Natural killer cell treated with Interleukin-12 subunit alpha and Interleukin-12 subunit beta and Interleukin-15 and Interleukin-18, amount 100 ng/mL, for 72 hours (primary cell): ENCODE data around the gene SSU72. TPM values are rescaled to one million over a fixed set of nuclear protein-coding genes. Genes with fewer than 3 reads are reported as not detected.

Experiments used
- ATAC-seq, 2 donors: fragments of 150-1000 bp; cut with Tn5 transposase in 1 of 2; sonication (Bioruptor Pico), chemical (Tn5 transposase) in 1 of 2; 2 replicates each; pipeline ENCODE4 v1.10.0; 2021
- DNase-seq: peaks from one replicate; pipeline ENCODE4 v3.0.0; 2022; ENCODE audit warnings: low spot score
- H3K27ac Mint-ChIP-seq, 2 donors: 1 replicate in 1 of 2; 2 replicates in 1 of 2; pipeline ENCODE4 v1.8.0; 2022; ENCODE audit warnings: mixed read lengths in 2 of 2, mild to moderate bottlenecking in 1 of 2, moderate library complexity in 1 of 2
- H3K27me3 Mint-ChIP-seq, 2 donors: 1 replicate in 1 of 2; 2 replicates in 1 of 2; pipeline ENCODE4 v1.8.0; 2022; ENCODE audit warnings: mixed read lengths in 2 of 2
- H3K36me3 Mint-ChIP-seq: one replicate; pipeline ENCODE4 v1.8.0; 2022; ENCODE audit warnings: mixed read lengths
- H3K4me1 Mint-ChIP-seq, 2 donors: 1 replicate in 1 of 2; 2 replicates in 1 of 2; pipeline ENCODE4 v1.8.0; 2022; ENCODE audit warnings: low read depth in 2 of 2, mixed read lengths in 2 of 2, mild to moderate bottlenecking in 1 of 2
- H3K4me3 Mint-ChIP-seq: one replicate; pipeline ENCODE4 v1.8.0; 2022; ENCODE audit warnings: mixed read lengths
- H3K9me3 Mint-ChIP-seq: 2 replicates; pipeline ENCODE4 v1.8.0; 2022; ENCODE audit warnings: mixed read lengths
- total RNA-seq, 2 donors: library from RNA; stranded (reverse); gene quantifications; one replicate each; pipeline ENCODE4 v1.2.3, GENCODE V29; 2022

The SSU72 gene
- total RNA-seq, 2 donors from 2014 or later: 97.6 to 146 TPM

GRCh38 chr1:1553821-1554494 lies 20.7 kb downstream of the SSU72 start:
- Mint-ChIP-seq H3K27ac (peak overlapping the region in 1 of 2 donors; percentile 21), H3K4me1 (peaks cover 6 to 17% of the 10 kb centered on the region in 2 donors), H3K9me3 (no peaks in the 10 kb centered on the region), H3K36me3 (no peaks in the 10 kb centered on the region), H3K4me3 (no peak overlapping the region), H3K27me3 (no peaks in the 10 kb centered on the region)
- no peak for DNase-seq
- no peak for ATAC-seq

GRCh38 chr1:1552263-1552639 lies 22.4 kb downstream of the SSU72 start:
- H3K27me3 Mint-ChIP-seq: no peaks in the 10 kb centered on the region

GRCh38 chr1:1551524-1552262 lies 23.0 kb downstream of the SSU72 start:
- H3K9me3 Mint-ChIP-seq: no peaks in the 10 kb centered on the region
- ATAC-seq: no peak
- no peaks in the 10 kb centered on the region for H3K36me3 Mint-ChIP-seq
- no peaks in the 10 kb centered on the region for H3K27me3 Mint-ChIP-seq
- peaks cover 6 to 13% of the 10 kb centered on the region in 2 donors for H3K4me1 Mint-ChIP-seq
- no peak for DNase-seq
- H3K4me3 Mint-ChIP-seq: no peak overlapping the region
- no peak overlapping the region for H3K27ac Mint-ChIP-seq

More at GRCh38 chr1:1552263-1552639, 22.4 kb downstream of the SSU72 start:
- Mint-ChIP-seq H3K9me3 (no peaks in the 10 kb centered on the region), H3K36me3 (no peaks in the 10 kb centered on the region), H3K4me3 (no peak overlapping the region), H3K4me1 (peaks cover 6 to 13% of the 10 kb centered on the region in 2 donors), H3K27ac (no peak overlapping the region)
- ATAC-seq (no peak), DNase-seq (no peak)

GRCh38 chr1:1550591-1551432 lies 23.9 kb downstream of the SSU72 start:
- Mint-ChIP-seq H3K4me3 (no peak overlapping the region), H3K27ac (no peak overlapping the region), H3K36me3 (no peaks in the 10 kb centered on the region), H3K27me3 (no peaks in the 10 kb centered on the region), H3K4me1 (peaks cover 6 to 13% of the 10 kb centered on the region in 2 donors), H3K9me3 (no peaks in the 10 kb centered on the region)
- ATAC-seq: peak in 1 of 2 donors; percentile 24
- no peak for DNase-seq

- no peak for DNase-seq
- Mint-ChIP-seq H3K27me3 (no peaks in the 10 kb centered on the region), H3K36me3 (no peaks in the 10 kb centered on the region), H3K27ac (no peak overlapping the region), H3K4me1 (peaks cover 4 to 10% of the 10 kb centered on the region in 2 donors), H3K4me3 (no peak overlapping the region), H3K9me3 (no peaks in the 10 kb centered on the region)
- ATAC-seq: no peak
Measured at GRCh38 chr1:1550087-1550486, 24.6 kb downstream of the SSU72 start.

GRCh38 chr1:1548591-1548990 lies 26.1 kb downstream of the SSU72 start:
- ATAC-seq (no peak), DNase-seq (no peak)
- H3K27me3 Mint-ChIP-seq: no peaks in the 10 kb centered on the region
- H3K4me1 Mint-ChIP-seq: peaks cover 0 to 4% of the 10 kb centered on the region in 2 donors
- no peak overlapping the region for H3K4me3 Mint-ChIP-seq
- no peak overlapping the region for H3K27ac Mint-ChIP-seq
- H3K9me3 Mint-ChIP-seq: no peaks in the 10 kb centered on the region
- H3K36me3 Mint-ChIP-seq: no peaks in the 10 kb centered on the region

- no peak for DNase-seq
Measured at GRCh38 chr1:1547476-1547875, 27.2 kb downstream of the SSU72 start.

GRCh38 chr1:1547011-1547410 lies 27.7 kb downstream of the SSU72 start:
- Mint-ChIP-seq H3K27ac (no peak overlapping the region), H3K36me3 (no peaks in the 10 kb centered on the region), H3K9me3 (no peaks in the 10 kb centered on the region)

More at GRCh38 chr1:1547476-1547875, 27.2 kb downstream of the SSU72 start:
- no peak for ATAC-seq
- Mint-ChIP-seq H3K4me3 (no peak overlapping the region), H3K4me1 (peaks cover 0 to 3% of the 10 kb centered on the region in 2 donors), H3K27me3 (no peaks in the 10 kb centered on the region), H3K9me3 (no peaks in the 10 kb centered on the region), H3K27ac (no peak overlapping the region), H3K36me3 (no peaks in the 10 kb centered on the region)

GRCh38 chr1:1545946-1546737 lies 28.5 kb downstream of the SSU72 start:
- DNase-seq (no peak), ATAC-seq (no peak)
- Mint-ChIP-seq H3K9me3 (no peaks in the 10 kb centered on the region), H3K4me3 (no peak overlapping the region), H3K4me1 (peaks cover 0 to 3% of the 10 kb centered on the region in 2 donors), H3K36me3 (no peaks in the 10 kb centered on the region), H3K27ac (no peak overlapping the region), H3K27me3 (no peaks in the 10 kb centered on the region)

More at GRCh38 chr1:1547011-1547410, 27.7 kb downstream of the SSU72 start:
- Mint-ChIP-seq H3K4me1 (peaks cover 0 to 3% of the 10 kb centered on the region in 2 donors), H3K27me3 (no peaks in the 10 kb centered on the region), H3K4me3 (no peak overlapping the region)
- DNase-seq: no peak
- no peak for ATAC-seq

- H3K4me1 Mint-ChIP-seq: no peaks in the 10 kb centered on the region
- ATAC-seq: no peak
- no peaks in the 10 kb centered on the region for H3K36me3 Mint-ChIP-seq
- no peaks in the 10 kb centered on the region for H3K27me3 Mint-ChIP-seq
- no peak for DNase-seq
- H3K4me3 Mint-ChIP-seq: no peak overlapping the region
- no peaks in the 10 kb centered on the region for H3K9me3 Mint-ChIP-seq
- H3K27ac Mint-ChIP-seq: no peak overlapping the region
Measured at GRCh38 chr1:1544544-1544943, 30.1 kb downstream of the SSU72 start.

GRCh38 chr1:1543706-1544099 lies 31.0 kb downstream of the SSU72 start:
- Mint-ChIP-seq H3K27ac (no peak overlapping the region), H3K4me3 (no peak overlapping the region), H3K4me1 (no peaks in the 10 kb centered on the region), H3K9me3 (no peaks in the 10 kb centered on the region), H3K27me3 (no peaks in the 10 kb centered on the region), H3K36me3 (no peaks in the 10 kb centered on the region)
- ATAC-seq (no peak), DNase-seq (no peak)

GRCh38 chr1:1542766-1543705 lies 31.6 kb downstream of the SSU72 start:
- no peaks in the 10 kb centered on the region for H3K36me3 Mint-ChIP-seq
- no peaks in the 10 kb centered on the region for H3K4me1 Mint-ChIP-seq
- no peak overlapping the region for H3K27ac Mint-ChIP-seq
- ATAC-seq (no peak), DNase-seq (no peak)
- no peak overlapping the region for H3K4me3 Mint-ChIP-seq
- no peaks in the 10 kb centered on the region for H3K27me3 Mint-ChIP-seq
- H3K9me3 Mint-ChIP-seq: no peaks in the 10 kb centered on the region
